Sigmoid colon (tissue), 7 donors: ENCODE results near the gene USO1. TPM values are rescaled to one million over a fixed set of nuclear protein-coding genes. Genes with fewer than 3 reads are reported as not detected.

Source experiments
- DNase-seq: peaks from one replicate; pipeline ENCODE4 v3.0.0-alpha.2; 2019
- H3K27ac ChIP-seq, 4 donors: fragments of 200-600 bp; sonication (generic); one replicate each; pipeline ENCODE4 v1.5.1; 2016 to 2019; ENCODE audit warnings: mild to moderate bottlenecking in 1 of 4
- H3K27me3 ChIP-seq, 3 donors: fragments of 200-600 bp; sonication (generic); one replicate each; pipeline ENCODE4 v1.5.1; 2019; ENCODE audit warnings: mild to moderate bottlenecking in 1 of 3
- H3K36me3 ChIP-seq, 4 donors: fragments of 200-600 bp; sonication (generic); one replicate each; pipeline ENCODE4 v1.5.1; 2016 to 2019
- H3K4me1 ChIP-seq, 4 donors: fragments of 200-600 bp; sonication (generic); one replicate each; pipeline ENCODE4 v1.5.1; 2017 to 2019
- H3K4me3 ChIP-seq, 4 donors: fragments of 200-600 bp; sonication (generic); one replicate each; pipeline ENCODE4 v1.5.1; 2017 to 2019; ENCODE audit warnings: mild to moderate bottlenecking in 2 of 4, moderate library complexity in 1 of 4
- H3K9me3 ChIP-seq, 4 donors: fragments of 200-600 bp in 3 of 4; sonication (generic) in 3 of 4; one replicate each; pipeline versions ENCODE4 v1.5.1 to v1.6.1; 2013 to 2019
- EP300 ChIP-seq, 4 donors: sonication (generic); formaldehyde crosslinking; IDR thresholded peaks; one replicate each; pipeline ENCODE4 v1.6.1; 2017; ENCODE audit warnings: antibody characterized with exemption in 4 of 4
- POLR2A ChIP-seq, 2 donors: fragments of 450-650 bp; IDR thresholded peaks; one replicate each; pipeline ENCODE4 v1.6.1; 2016; ENCODE audit warnings: antibody characterized with exemption in 2 of 2, mild to moderate bottlenecking in 2 of 2, moderate library complexity in 2 of 2
- POLR2AphosphoS5 ChIP-seq, 4 donors: sonication (generic); formaldehyde crosslinking; IDR thresholded peaks; one replicate each; pipeline ENCODE4 v1.6.1; 2017; ENCODE audit warnings: antibody characterized with exemption in 4 of 4
- WGBS, 2 donors: extraction: QIAGEN DNeasy Blood & Tissue Kit; methylation state at CpG; one replicate each; pipeline ENCODE4 v1.1.7; 2013; 5-methylcytosine and 5-hydroxymethylcytosine counted together
- intact Hi-C: fragments of 100-400 bp; cut with DNase I; formaldehyde crosslinking; loops from one replicate; pipeline ENCODE4 v1.15.1; 2023
- polyA plus RNA-seq, 3 donors: library from polyadenylated mRNA; stranded (reverse); fragments of 200-250 nt; gene quantifications; one replicate each; pipeline ENCODE4 v1.2.3, GENCODE V29; 2013
- total RNA-seq, 4 donors: library from RNA; depleted of rRNA; stranded (reverse); fragments of >200 nt; gene quantifications; one replicate each; pipeline ENCODE4 v1.1.0, GENCODE V29; 2016
- TF ChIP-seq, protein P1 (sequence below), 4 experiments: fragments of 450-650 bp in 3 of 4; fragments of 200-600 bp in 1 of 4; IDR thresholded peaks; one replicate each; pipeline ENCODE4 v1.5.1; 2016 to 2019; ENCODE audit warnings: antibody characterized with exemption in 4 of 4, mild to moderate bottlenecking in 3 of 4, moderate library complexity in 2 of 4
- donor health status: healthy with polysubstance abuse.
- donor health status: Bipolar disorder and iron deficiency.
- donor health status: healthy.

The USO1 gene
- total and polyA plus RNA-seq, 7 donors, result 21.0 to 99.4 (median 66.5) TPM

GRCh38 chr4:75822416-75822815 is 98.0 kb downstream of the USO1 start:
- H3K27me3 ChIP-seq, result no peaks in the 10 kb centered on the region
- WGBS, 2 donors, result 89% methylated on average over 5 of the region's 5 CpGs
- H3K27ac ChIP-seq, result no peak overlapping the region
- no peaks in the 10 kb centered on the region for H3K36me3 ChIP-seq
- DNase-seq, result no peak
- peaks cover 0 to 3% (median 0%) of the 10 kb centered on the region in 4 donors for H3K4me1 ChIP-seq
- H3K9me3 ChIP-seq, result no peaks in the 10 kb centered on the region
- no peak overlapping the region for H3K4me3 ChIP-seq
- intact Hi-C loops, result no loop called here
- no peak for TF ChIP-seq POLR2AphosphoS5 (IDR thresholded peaks at IDR 0.05)

GRCh38 chr4:75823812-75824211 is 99.4 kb downstream of the USO1 start:
- Histone ChIP-seq H3K9me3 (no peaks in the 10 kb centered on the region), H3K27me3 (no peaks in the 10 kb centered on the region), H3K27ac (no peak overlapping the region), H3K4me1 (peaks cover 0 to 3% (median 0%) of the 10 kb centered on the region in 4 donors), H3K4me3 (no peak overlapping the region), H3K36me3 (no peaks in the 10 kb centered on the region)
- no peak for DNase-seq
- 43 to 53% methylated on average over 2 of the region's 2 CpGs for WGBS, 2 donors
- TF ChIP-seq POLR2A (IDR thresholded peaks at IDR 0.05) (no peak), EP300 (IDR thresholded peaks at IDR 0.05) (no peak), POLR2AphosphoS5 (IDR thresholded peaks at IDR 0.05) (no peak)
- TF ChIP-seq, protein P1, sequence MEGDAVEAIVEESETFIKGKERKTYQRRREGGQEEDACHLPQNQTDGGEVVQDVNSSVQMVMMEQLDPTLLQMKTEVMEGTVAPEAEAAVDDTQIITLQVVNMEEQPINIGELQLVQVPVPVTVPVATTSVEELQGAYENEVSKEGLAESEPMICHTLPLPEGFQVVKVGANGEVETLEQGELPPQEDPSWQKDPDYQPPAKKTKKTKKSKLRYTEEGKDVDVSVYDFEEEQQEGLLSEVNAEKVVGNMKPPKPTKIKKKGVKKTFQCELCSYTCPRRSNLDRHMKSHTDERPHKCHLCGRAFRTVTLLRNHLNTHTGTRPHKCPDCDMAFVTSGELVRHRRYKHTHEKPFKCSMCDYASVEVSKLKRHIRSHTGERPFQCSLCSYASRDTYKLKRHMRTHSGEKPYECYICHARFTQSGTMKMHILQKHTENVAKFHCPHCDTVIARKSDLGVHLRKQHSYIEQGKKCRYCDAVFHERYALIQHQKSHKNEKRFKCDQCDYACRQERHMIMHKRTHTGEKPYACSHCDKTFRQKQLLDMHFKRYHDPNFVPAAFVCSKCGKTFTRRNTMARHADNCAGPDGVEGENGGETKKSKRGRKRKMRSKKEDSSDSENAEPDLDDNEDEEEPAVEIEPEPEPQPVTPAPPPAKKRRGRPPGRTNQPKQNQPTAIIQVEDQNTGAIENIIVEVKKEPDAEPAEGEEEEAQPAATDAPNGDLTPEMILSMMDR (IDR thresholded peaks at IDR 0.05), result no peak
- intact Hi-C loops, result no loop called here

DNA sequence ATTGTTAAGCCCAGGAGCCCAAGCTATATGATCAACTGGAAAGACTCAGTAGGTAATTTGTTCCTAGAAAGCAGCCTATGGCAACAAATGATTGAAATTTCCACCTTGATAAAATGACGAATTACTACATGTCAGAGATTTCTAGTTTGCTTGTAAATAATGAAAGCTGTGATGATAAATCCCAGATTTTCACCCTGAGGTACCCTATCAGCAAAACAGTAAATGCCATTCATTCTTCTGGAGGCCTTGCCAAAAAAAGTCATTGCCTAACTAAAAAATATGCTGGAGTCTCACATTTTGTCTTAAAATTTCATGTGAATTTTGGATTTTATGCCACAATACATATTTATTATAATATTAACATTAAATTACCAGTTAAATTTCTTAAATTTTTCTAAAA is 106.5 kb downstream of the USO1 start:
- Histone ChIP-seq H3K36me3 (no peaks in the 10 kb centered on the region), H3K4me3 (no peak overlapping the region), H3K4me1 (no peaks in the 10 kb centered on the region), H3K9me3 (no peaks in the 10 kb centered on the region), H3K27ac (no peak overlapping the region), H3K27me3 (no peaks in the 10 kb centered on the region)
- DNase-seq, result no peak
- 75 to 82% methylated on average over 1 of the region's 1 CpG for WGBS, 2 donors
- intact Hi-C loops, result no loop called here
- no peak for TF ChIP-seq EP300 (IDR thresholded peaks at IDR 0.05)
- no peak for TF ChIP-seq POLR2AphosphoS5 (IDR thresholded peaks at IDR 0.05)
- no peak for TF ChIP-seq POLR2A (IDR thresholded peaks at IDR 0.05)
- TF ChIP-seq, protein P1 (IDR thresholded peaks at IDR 0.05), result no peak

GRCh38 chr4:75831856-75832405 is 107.6 kb downstream of the USO1 start:
- intact Hi-C loops, result no loop called here
- no peak overlapping the region for H3K27ac ChIP-seq
- H3K4me3 ChIP-seq, result no peak overlapping the region
- 82 to 95% methylated on average over 2 of the region's 2 CpGs for WGBS, 2 donors
- DNase-seq, result no peak
- TF ChIP-seq, protein P1 (IDR thresholded peaks at IDR 0.05), result no peak
- TF ChIP-seq EP300 (IDR thresholded peaks at IDR 0.05) (no peak), POLR2AphosphoS5 (IDR thresholded peaks at IDR 0.05) (no peak), POLR2A (IDR thresholded peaks at IDR 0.05) (no peak)
- H3K9me3 ChIP-seq, result no peaks in the 10 kb centered on the region
- no peaks in the 10 kb centered on the region for H3K36me3 ChIP-seq
- H3K27me3 ChIP-seq, result no peaks in the 10 kb centered on the region
- no peaks in the 10 kb centered on the region for H3K4me1 ChIP-seq

DNA sequence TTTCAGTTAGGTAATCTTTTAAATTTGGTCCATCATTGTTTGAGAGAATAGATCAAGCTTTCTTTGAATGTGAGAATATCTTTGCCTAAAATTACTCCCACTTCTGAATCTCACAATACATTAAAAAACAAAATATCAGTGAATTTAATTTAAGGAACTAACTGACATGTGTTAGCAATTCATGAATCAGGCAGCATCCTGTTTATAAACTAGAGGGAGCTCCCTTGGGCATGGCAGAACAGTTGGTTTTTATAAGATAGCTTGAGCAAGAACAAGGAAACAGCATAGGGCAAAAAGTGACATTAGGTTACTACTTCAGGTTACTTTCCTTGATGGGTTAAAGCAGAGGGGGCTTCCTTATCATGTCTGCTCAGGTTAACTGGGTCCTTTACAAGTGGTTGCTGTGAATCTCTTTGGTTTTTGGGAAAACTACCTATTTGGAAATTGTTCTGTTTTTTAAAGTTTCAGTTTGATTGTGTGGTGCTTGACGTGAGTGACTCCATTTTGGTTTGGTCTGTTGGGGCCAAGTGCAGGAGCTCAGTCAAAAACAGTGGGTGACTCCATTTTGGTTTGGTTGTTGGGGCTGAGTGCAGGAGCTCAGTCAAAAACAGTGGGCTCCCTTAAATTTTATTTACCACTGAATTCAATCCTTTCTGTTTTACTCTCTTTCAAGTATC is 109.9 kb downstream of the USO1 start:
- Histone ChIP-seq H3K27ac (no peak overlapping the region), H3K4me1 (no peaks in the 10 kb centered on the region), H3K4me3 (no peak overlapping the region), H3K36me3 (no peaks in the 10 kb centered on the region), H3K27me3 (no peaks in the 10 kb centered on the region), H3K9me3 (no peaks in the 10 kb centered on the region)
- intact Hi-C loops, result no loop called here
- TF ChIP-seq POLR2A (IDR thresholded peaks at IDR 0.05) (no peak), EP300 (IDR thresholded peaks at IDR 0.05) (no peak), POLR2AphosphoS5 (IDR thresholded peaks at IDR 0.05) (no peak)
- TF ChIP-seq, protein P1 (IDR thresholded peaks at IDR 0.05), result no peak
- WGBS, 2 donors, result 86% methylated on average over 1 of the region's 1 CpG
- no peak for DNase-seq
